ENCODE results near the gene FADS6.

DNA sequence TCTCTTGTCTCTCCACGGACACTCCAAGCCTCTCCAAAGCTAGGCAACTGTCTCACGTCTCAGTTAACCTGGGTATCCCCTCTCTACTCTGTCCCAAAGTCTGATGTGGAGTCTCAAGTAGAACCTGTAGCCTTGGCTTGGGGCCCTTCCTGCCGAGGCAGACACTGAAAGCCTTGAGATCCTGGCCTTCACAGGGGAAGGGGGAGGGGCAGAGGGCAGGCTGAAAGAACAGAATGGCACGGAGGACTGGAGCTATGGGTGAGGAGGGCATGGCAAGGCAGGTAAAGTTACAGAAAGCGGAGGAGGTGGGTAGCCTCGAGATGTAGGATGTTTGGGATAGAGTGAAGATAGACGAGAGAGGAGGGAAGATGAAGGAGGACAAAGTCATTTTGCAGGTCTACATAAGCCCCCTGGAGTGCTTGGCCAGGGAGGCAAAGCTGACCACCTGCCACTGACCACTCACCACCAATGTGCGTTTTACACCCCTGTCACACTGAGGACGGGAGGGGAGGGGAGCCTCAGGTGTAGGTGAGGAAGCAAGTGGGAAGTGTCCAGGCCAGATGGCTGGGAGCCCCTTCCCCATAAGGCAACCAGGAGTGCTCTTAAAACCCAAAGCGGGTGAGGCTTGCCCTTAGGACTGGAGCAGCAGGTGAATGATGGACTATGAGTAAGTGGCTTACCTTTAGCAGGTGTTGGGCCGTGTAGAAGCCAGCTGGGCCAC lies 21.9 kb downstream of the FADS6 start:
- TF ChIP-seq, protein P1, sequence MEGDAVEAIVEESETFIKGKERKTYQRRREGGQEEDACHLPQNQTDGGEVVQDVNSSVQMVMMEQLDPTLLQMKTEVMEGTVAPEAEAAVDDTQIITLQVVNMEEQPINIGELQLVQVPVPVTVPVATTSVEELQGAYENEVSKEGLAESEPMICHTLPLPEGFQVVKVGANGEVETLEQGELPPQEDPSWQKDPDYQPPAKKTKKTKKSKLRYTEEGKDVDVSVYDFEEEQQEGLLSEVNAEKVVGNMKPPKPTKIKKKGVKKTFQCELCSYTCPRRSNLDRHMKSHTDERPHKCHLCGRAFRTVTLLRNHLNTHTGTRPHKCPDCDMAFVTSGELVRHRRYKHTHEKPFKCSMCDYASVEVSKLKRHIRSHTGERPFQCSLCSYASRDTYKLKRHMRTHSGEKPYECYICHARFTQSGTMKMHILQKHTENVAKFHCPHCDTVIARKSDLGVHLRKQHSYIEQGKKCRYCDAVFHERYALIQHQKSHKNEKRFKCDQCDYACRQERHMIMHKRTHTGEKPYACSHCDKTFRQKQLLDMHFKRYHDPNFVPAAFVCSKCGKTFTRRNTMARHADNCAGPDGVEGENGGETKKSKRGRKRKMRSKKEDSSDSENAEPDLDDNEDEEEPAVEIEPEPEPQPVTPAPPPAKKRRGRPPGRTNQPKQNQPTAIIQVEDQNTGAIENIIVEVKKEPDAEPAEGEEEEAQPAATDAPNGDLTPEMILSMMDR (IDR thresholded peaks at IDR 0.05; ENCODE audit: low read depth, low read length), result no peak
- no peak for TF ChIP-seq POLR2A (IDR thresholded peaks at IDR 0.05; ENCODE audit: extremely low read depth, insufficient read length)

Measured in NB4 (cell line).